ENCODE measurements around the gene RASA3.

GRCh38 chr13:113952983-113953520 is 179.4 kb downstream of the RASA3 start:
- TF ChIP-seq, protein P1, sequence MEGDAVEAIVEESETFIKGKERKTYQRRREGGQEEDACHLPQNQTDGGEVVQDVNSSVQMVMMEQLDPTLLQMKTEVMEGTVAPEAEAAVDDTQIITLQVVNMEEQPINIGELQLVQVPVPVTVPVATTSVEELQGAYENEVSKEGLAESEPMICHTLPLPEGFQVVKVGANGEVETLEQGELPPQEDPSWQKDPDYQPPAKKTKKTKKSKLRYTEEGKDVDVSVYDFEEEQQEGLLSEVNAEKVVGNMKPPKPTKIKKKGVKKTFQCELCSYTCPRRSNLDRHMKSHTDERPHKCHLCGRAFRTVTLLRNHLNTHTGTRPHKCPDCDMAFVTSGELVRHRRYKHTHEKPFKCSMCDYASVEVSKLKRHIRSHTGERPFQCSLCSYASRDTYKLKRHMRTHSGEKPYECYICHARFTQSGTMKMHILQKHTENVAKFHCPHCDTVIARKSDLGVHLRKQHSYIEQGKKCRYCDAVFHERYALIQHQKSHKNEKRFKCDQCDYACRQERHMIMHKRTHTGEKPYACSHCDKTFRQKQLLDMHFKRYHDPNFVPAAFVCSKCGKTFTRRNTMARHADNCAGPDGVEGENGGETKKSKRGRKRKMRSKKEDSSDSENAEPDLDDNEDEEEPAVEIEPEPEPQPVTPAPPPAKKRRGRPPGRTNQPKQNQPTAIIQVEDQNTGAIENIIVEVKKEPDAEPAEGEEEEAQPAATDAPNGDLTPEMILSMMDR (IDR thresholded peaks at IDR 0.05), result no peak
- TF ChIP-seq, protein P2, sequence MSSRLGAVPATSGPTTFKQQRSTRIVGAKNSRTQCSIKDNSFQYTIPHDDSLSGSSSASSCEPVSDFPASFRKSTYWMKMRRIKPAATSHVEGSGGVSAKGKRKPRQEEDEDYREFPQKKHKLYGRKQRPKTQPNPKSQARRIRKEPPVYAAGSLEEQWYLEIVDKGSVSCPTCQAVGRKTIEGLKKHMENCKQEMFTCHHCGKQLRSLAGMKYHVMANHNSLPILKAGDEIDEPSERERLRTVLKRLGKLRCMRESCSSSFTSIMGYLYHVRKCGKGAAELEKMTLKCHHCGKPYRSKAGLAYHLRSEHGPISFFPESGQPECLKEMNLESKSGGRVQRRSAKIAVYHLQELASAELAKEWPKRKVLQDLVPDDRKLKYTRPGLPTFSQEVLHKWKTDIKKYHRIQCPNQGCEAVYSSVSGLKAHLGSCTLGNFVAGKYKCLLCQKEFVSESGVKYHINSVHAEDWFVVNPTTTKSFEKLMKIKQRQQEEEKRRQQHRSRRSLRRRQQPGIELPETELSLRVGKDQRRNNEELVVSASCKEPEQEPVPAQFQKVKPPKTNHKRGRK (CRISPR knock-in tag; IDR thresholded peaks at IDR 0.05; ENCODE audit: borderline replicate concordance), result no peak
- TF ChIP-seq ZNF416 (CRISPR knock-in tag; IDR thresholded peaks at IDR 0.05) (no peak), CBFB (CRISPR knock-in tag; IDR thresholded peaks at IDR 0.05; ENCODE audit: low read depth) (no peak), JUN (CRISPR knock-in tag; IDR thresholded peaks at IDR 0.05) (no peak), MAX (CRISPR knock-in tag; IDR thresholded peaks at IDR 0.05) (no peak), NR3C1 (CRISPR knock-in tag; conservative IDR thresholded peaks at IDR 0.05; ENCODE audit: low read depth) (no peak)
- TF ChIP-seq, protein P3, sequence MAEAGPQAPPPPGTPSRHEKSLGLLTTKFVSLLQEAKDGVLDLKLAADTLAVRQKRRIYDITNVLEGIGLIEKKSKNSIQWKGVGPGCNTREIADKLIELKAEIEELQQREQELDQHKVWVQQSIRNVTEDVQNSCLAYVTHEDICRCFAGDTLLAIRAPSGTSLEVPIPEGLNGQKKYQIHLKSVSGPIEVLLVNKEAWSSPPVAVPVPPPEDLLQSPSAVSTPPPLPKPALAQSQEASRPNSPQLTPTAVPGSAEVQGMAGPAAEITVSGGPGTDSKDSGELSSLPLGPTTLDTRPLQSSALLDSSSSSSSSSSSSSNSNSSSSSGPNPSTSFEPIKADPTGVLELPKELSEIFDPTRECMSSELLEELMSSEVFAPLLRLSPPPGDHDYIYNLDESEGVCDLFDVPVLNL (CRISPR knock-in tag; IDR thresholded peaks at IDR 0.05; ENCODE audit: borderline replicate concordance, low read depth), result no peak
- TF ChIP-seq, protein P4, sequence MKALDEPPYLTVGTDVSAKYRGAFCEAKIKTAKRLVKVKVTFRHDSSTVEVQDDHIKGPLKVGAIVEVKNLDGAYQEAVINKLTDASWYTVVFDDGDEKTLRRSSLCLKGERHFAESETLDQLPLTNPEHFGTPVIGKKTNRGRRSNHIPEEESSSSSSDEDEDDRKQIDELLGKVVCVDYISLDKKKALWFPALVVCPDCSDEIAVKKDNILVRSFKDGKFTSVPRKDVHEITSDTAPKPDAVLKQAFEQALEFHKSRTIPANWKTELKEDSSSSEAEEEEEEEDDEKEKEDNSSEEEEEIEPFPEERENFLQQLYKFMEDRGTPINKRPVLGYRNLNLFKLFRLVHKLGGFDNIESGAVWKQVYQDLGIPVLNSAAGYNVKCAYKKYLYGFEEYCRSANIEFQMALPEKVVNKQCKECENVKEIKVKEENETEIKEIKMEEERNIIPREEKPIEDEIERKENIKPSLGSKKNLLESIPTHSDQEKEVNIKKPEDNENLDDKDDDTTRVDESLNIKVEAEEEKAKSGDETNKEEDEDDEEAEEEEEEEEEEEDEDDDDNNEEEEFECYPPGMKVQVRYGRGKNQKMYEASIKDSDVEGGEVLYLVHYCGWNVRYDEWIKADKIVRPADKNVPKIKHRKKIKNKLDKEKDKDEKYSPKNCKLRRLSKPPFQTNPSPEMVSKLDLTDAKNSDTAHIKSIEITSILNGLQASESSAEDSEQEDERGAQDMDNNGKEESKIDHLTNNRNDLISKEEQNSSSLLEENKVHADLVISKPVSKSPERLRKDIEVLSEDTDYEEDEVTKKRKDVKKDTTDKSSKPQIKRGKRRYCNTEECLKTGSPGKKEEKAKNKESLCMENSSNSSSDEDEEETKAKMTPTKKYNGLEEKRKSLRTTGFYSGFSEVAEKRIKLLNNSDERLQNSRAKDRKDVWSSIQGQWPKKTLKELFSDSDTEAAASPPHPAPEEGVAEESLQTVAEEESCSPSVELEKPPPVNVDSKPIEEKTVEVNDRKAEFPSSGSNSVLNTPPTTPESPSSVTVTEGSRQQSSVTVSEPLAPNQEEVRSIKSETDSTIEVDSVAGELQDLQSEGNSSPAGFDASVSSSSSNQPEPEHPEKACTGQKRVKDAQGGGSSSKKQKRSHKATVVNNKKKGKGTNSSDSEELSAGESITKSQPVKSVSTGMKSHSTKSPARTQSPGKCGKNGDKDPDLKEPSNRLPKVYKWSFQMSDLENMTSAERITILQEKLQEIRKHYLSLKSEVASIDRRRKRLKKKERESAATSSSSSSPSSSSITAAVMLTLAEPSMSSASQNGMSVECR (CRISPR knock-in tag; IDR thresholded peaks at IDR 0.05; ENCODE audit: borderline replicate concordance), result no peak
- TF ChIP-seq, protein P5, sequence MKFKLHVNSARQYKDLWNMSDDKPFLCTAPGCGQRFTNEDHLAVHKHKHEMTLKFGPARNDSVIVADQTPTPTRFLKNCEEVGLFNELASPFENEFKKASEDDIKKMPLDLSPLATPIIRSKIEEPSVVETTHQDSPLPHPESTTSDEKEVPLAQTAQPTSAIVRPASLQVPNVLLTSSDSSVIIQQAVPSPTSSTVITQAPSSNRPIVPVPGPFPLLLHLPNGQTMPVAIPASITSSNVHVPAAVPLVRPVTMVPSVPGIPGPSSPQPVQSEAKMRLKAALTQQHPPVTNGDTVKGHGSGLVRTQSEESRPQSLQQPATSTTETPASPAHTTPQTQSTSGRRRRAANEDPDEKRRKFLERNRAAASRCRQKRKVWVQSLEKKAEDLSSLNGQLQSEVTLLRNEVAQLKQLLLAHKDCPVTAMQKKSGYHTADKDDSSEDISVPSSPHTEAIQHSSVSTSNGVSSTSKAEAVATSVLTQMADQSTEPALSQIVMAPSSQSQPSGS (CRISPR knock-in tag; IDR thresholded peaks at IDR 0.05; ENCODE audit: borderline replicate concordance, low read depth), result no peak
